K562 (cell line): ENCODE measurements around the gene DOP1B. TPM values are rescaled to one million over a fixed set of nuclear protein-coding genes. Genes with fewer than 3 reads are reported as not detected.

ENCODE experiments used
- ATAC-seq: fragments of 200-7000 bp; cut with Tn5 transposase; 3 replicates; pipeline ENCODE4 v1.9.1; 2020; ENCODE audit warnings: moderate library complexity
- Bru-seq: library from RNA; stranded (reverse); fragments of 400-500 nt; gene quantifications from one replicate; lab custom pipeline; 2021; lab: Mats Ljungman, UMichigan
- BruChase-seq, 2 experiments: library from RNA; stranded (reverse); fragments of 400-500 nt; gene quantifications; one replicate each; lab custom pipeline; 2021; lab: Mats Ljungman, UMichigan
- BruUV-seq: library from RNA; stranded (reverse); fragments of 400-500 nt; replicated peaks from 2 replicates; lab custom pipeline; 2021; lab: Mats Ljungman, UMichigan
- CTCF ChIA-PET: fragments of 300-600 bp; formaldehyde crosslinking; extraction: SDS; loops from one replicate; lab custom pipeline; 2021; ENCODE audit warnings: low intra/inter-chr PET ratio; lab: Yijun Ruan, JAX
- POLR2A ChIA-PET: fragments of 300-600, 350-650 bp; sonication (Branson Sonifier 250); formaldehyde crosslinking; extraction: SDS; loops from one replicate; lab custom pipeline; 2021; ENCODE audit warnings: antibody characterized with exemption, inconsistent platforms; lab: Yijun Ruan, JAX
- DNase-seq, 4 experiments: peaks; one replicate each; pipeline versions ENCODE4 v3.0.0 to v3.0.0-alpha.2; 2011 to 2018; ENCODE audit warnings: low spot score in 3 of 4, mixed read lengths in 3 of 4; ENCODE audit errors: extremely low read depth in 1 of 4
- FAIRE-seq: peaks from 2 replicates; lab custom pipeline; 2011; peaks lifted over from hg19 to GRCh38; lab: Jason Lieb, UNC
- H2AFZ ChIP-seq: 2 replicates; pipeline ENCODE4 v1.6.0; 2011; ENCODE audit warnings: low read depth, low read length, control low read depth, inconsistent platforms
- H3K27ac ChIP-seq: fragments of 200-600 bp; 3 replicates; pipeline ENCODE4 v1.8.0; 2011; ENCODE audit warnings: low read depth, mild to moderate bottlenecking, control low read depth, inconsistent platforms, low read length, moderate library complexity, mixed read lengths; ENCODE audit errors: extremely low read depth
- H3K27me3 ChIP-seq, 2 experiments: fragments of 300-600 bp in 1 of 2; 2 replicates in 1 of 2; 3 replicates in 1 of 2; pipeline versions ENCODE4 v1.6.0 to v1.8.0; 2011; ENCODE audit warnings: inconsistent platforms in 2 of 2, low read length in 2 of 2, mild to moderate bottlenecking in 1 of 2, mixed read lengths in 1 of 2, moderate library complexity in 1 of 2; ENCODE audit not compliant: control insufficient read depth in 2 of 2, insufficient read depth in 2 of 2
- H3K36me3 ChIP-seq: fragments of 300-600 bp; 3 replicates; pipeline ENCODE4 v1.8.0; 2011; ENCODE audit warnings: mild to moderate bottlenecking, low read length, inconsistent platforms; ENCODE audit not compliant: control insufficient read depth, insufficient read depth
- H3K4me1 ChIP-seq, 2 experiments: fragments of 200-600 bp in 1 of 2; replicated peaks in 1 of 2; 2 replicates in 1 of 2; 3 replicates in 1 of 2; pipeline versions ENCODE4 v1.5.1 to v1.8.0; 2011; ENCODE audit warnings: inconsistent platforms in 2 of 2, low read length in 2 of 2, mild to moderate bottlenecking in 1 of 2, mixed read lengths in 1 of 2, moderate library complexity in 1 of 2; ENCODE audit not compliant: control insufficient read depth in 2 of 2, insufficient read depth in 2 of 2
- H3K4me2 ChIP-seq: 2 replicates; pipeline ENCODE4 v1.6.1; 2011; ENCODE audit warnings: low read length, control low read depth, inconsistent platforms, mixed read lengths; ENCODE audit not compliant: insufficient read depth
- H3K4me3 ChIP-seq: fragments of 200-600 bp; sonication (generic), shearing (Covaris generic); 2 replicates; pipeline ENCODE4 v1.5.1; 2016; ENCODE audit warnings: control low read depth, inconsistent platforms
- H3K79me2 ChIP-seq: fragments of 200-600 bp; 3 replicates; pipeline ENCODE4 v1.8.0; 2011; ENCODE audit warnings: low read length, inconsistent platforms; ENCODE audit not compliant: control insufficient read depth, insufficient read depth
- H3K9ac ChIP-seq, 2 experiments: 2 replicates each; pipeline versions ENCODE4 v1.6.0 to v1.6.1; 2011; ENCODE audit warnings: low read depth in 2 of 2, low read length in 2 of 2, control low read depth in 1 of 2, inconsistent platforms in 1 of 2, mild to moderate bottlenecking in 1 of 2, mixed read lengths in 1 of 2; ENCODE audit not compliant: insufficient read depth in 1 of 2
- H3K9me1 ChIP-seq: one replicate; pipeline ENCODE4 v1.6.0; 2011; ENCODE audit warnings: inconsistent platforms, mild to moderate bottlenecking, low read length, moderate library complexity; ENCODE audit not compliant: control insufficient read depth, insufficient read depth
- H3K9me3 ChIP-seq: replicated peaks from 2 replicates; pipeline ENCODE4 v1.5.1; 2011; ENCODE audit warnings: low read depth, low read length, inconsistent platforms; ENCODE audit not compliant: control insufficient read depth, insufficient read depth
- H4K20me1 ChIP-seq: replicated peaks from 2 replicates; pipeline ENCODE4 v1.6.1; 2011; ENCODE audit warnings: low read length, inconsistent platforms, mixed read lengths; ENCODE audit not compliant: control insufficient read depth, insufficient read depth
- EP400 ChIP-seq: fragments of 450-650 bp; IDR thresholded peaks from 2 replicates; pipeline ENCODE4 v1.6.1; 2017; ENCODE audit warnings: antibody characterized with exemption, mild to moderate bottlenecking, moderate library complexity
- NR2C2 ChIP-seq, 2 experiments: fragments of 200-800 bp in 1 of 2; sonication (Bioruptor generic) in 1 of 2; sonication (generic) in 1 of 2; formaldehyde crosslinking in 1 of 2; IDR thresholded peaks; 2 replicates each; pipeline versions ENCODE4 v1.6.1 to v1.8.0; 2016 to 2022; ENCODE audit warnings: mild to moderate bottlenecking in 1 of 2, missing compliant biosample characterization in 1 of 2, missing genetic modification characterization in 1 of 2, missing genetic modification reagents in 1 of 2
- PHB ChIP-seq: fragments of 250-450 bp; sonication (Bioruptor Pico); IDR thresholded peaks from 2 replicates; pipeline ENCODE4 v1.5.0; 2021
- POLR2A ChIP-seq: fragments of 450-650 bp; conservative IDR thresholded peaks from 2 replicates; pipeline ENCODE4 v1.6.1; 2016
- ZBTB1 ChIP-seq: sonication (generic); formaldehyde crosslinking; IDR thresholded peaks from 2 replicates; pipeline ENCODE4 v1.8.1; 2023; ENCODE audit warnings: missing genetic modification reagents, low read depth, mild to moderate bottlenecking, borderline replicate concordance
- WGBS: fragments of 100-300 bp; shearing (Covaris generic); methylation state at CpG from one replicate; pipeline ENCODE4 v1.1.6; 2016; ENCODE audit warnings: low coverage, mixed read lengths; ENCODE audit not compliant: insufficient coverage; ENCODE audit errors: missing lambda C conversion rate; 5-methylcytosine and 5-hydroxymethylcytosine counted together
- in situ Hi-C: fragments of 300-500 bp; cut with MboI; formaldehyde crosslinking; loops from 4 replicates; pipeline ENCODE4 v1.15.0; 2018; ENCODE audit warnings: inconsistent platforms, mixed read lengths
- intact Hi-C: fragments of 100-400 bp; cut with micrococcal nuclease; formaldehyde crosslinking; loops from 2 replicates; pipeline ENCODE4 v1.14.2; 2022
- long read RNA-seq, 3 experiments: library from polyadenylated mRNA in 2 of 3; library from RNA in 1 of 3; unstranded in 2 of 3; stranded (forward) in 1 of 3; transcript quantifications; one replicate each; pipeline ENCODE4 v2.0.0, GENCODE V29; 2019 to 2022
- polyA minus RNA-seq, 3 experiments: library from RNA; depleted of rRNA, polyadenylated mRNA; stranded (reverse); fragments of >200 nt; gene quantifications; 2 replicates each; pipeline ENCODE4 v1.2.3, GENCODE V29; 2011
- polyA plus RNA-seq, 8 experiments: library from polyadenylated mRNA; depleted of rRNA in 4 of 8; stranded (reverse) in 5 of 8; unstranded in 3 of 8; fragments of >200 nt; fragmentation: Nextera tagmentation in 2 of 8; fragmentation: Illumina TruSeq in 1 of 8; extraction: Ambion mirVana in 2 of 8; extraction: Trizol in 1 of 8; gene quantifications; 2 replicates each; pipeline versions ENCODE4 v1.2.1 to v1.2.3, GENCODE V29; 2011 to 2014; ENCODE audit warnings: inconsistent platforms in 1 of 8, missing spikeins in 1 of 8
- total RNA-seq, 7 experiments: library from RNA; depleted of rRNA in 6 of 7; stranded (reverse); fragments of >200 nt in 6 of 7; fragmentation: Illumina TruSeq in 2 of 7; extraction: Trizol in 2 of 7; gene quantifications; 2 replicates each; pipeline versions ENCODE4 v1.2.1 to v1.2.3, GENCODE V29; 2011 to 2021; ENCODE audit warnings: low replicate concordance in 1 of 7
- TF ChIP-seq, protein P1 (sequence below): fragments of 250-450 bp; sonication (Bioruptor Pico); IDR thresholded peaks from 2 replicates; pipeline ENCODE4 v1.8.0; 2022; ENCODE audit warnings: moderate library complexity, mild to moderate bottlenecking, inconsistent platforms
- TF ChIP-seq, protein P2 (sequence below): fragments of 450-650 bp; IDR thresholded peaks from one replicate; pipeline ENCODE4 v1.6.1; 2018; ENCODE audit warnings: mild to moderate bottlenecking, moderate library complexity; ENCODE audit not compliant: partially characterized antibody

The DOP1B gene, protein sequence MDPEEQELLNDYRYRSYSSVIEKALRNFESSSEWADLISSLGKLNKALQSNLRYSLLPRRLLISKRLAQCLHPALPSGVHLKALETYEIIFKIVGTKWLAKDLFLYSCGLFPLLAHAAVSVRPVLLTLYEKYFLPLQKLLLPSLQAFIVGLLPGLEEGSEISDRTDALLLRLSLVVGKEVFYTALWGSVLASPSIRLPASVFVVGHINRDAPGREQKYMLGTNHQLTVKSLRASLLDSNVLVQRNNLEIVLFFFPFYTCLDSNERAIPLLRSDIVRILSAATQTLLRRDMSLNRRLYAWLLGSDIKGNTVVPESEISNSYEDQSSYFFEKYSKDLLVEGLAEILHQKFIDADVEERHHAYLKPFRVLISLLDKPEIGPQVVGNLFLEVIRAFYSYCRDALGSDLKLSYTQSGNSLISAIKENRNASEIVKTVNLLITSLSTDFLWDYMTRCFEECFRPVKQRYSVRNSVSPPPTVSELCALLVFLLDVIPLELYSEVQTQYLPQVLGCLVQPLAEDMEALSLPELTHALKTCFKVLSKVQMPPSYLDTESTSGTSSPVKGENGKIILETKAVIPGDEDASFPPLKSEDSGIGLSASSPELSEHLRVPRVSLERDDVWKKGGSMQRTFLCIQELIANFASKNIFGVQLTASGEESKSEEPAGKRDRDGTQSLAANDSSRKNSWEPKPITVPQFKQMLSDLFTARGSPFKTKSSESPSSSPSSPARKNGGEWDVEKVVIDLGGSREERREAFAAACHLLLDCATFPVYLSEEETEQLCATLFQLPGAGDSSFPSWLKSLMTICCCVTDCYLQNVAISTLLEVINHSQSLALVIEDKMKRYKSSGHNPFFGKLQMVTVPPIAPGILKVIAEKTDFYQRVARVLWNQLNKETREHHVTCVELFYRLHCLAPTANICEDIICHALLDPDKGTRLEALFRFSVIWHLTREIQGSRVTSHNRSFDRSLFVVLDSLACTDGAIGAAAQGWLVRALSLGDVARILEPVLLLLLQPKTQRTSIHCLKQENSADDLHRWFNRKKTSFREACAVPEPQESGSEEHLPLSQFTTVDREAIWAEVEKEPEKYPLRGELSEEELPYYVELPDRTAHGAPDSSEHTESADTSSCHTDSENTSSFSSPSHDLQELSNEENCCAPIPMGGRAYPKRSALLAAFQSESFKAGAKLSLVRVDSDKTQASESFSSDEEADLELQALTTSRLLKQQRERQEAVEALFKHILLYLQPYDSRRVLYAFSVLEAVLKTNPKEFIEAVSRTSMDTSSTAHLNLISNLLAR (N-terminal part only)
- 1.3 and 1.7 TPM in 2 replicates for total RNA-seq (2011; cell fraction: chromatin; rRNA removed; ENCODE audit: low replicate concordance)
- 1.2 and 1.8 TPM in 2 replicates for total RNA-seq (2011; cell fraction: nucleolus; rRNA removed)
- 1.2 and 2.0 TPM in 2 replicates for total RNA-seq (2011; cell fraction: nucleoplasm; rRNA removed)
- total RNA-seq (2014; rRNA removed) (0.32 and 0.41 TPM in 2 replicates), total RNA-seq (2014; rRNA removed; fragmentation: Illumina TruSeq; extraction: Trizol) (1.2 and 1.4 TPM in 2 replicates), total RNA-seq (2015; rRNA removed; fragmentation: Illumina TruSeq; extraction: Trizol) (0.58 and 0.79 TPM in 2 replicates), total RNA-seq (2021) (1.8 and 2.2 TPM in 2 replicates), polyA plus RNA-seq (2011; rRNA removed) (0.75 and 1.1 TPM in 2 replicates), polyA plus RNA-seq (2014; fragmentation: Illumina TruSeq; extraction: Trizol) (0.64 and 0.68 TPM in 2 replicates), polyA plus RNA-seq (2014; fragmentation: Nextera tagmentation; extraction: Ambion mirVana) (under 1 TPM; 0.04 to 0.06 TPM), polyA plus RNA-seq (2014; rRNA removed) (0.45 and 0.76 TPM in 2 replicates), polyA minus RNA-seq (2011; rRNA and poly(A)+ RNA removed) (0.28 and 2.0 TPM in 2 replicates), Bru-seq, nascent RNA (percentile 32 among the genes with signal in this experiment), BruChase-seq, experiment 1, labeled RNA remaining after a 2-hour chase (percentile 34 among the genes with signal in this experiment), BruChase-seq, experiment 2, labeled RNA remaining after a 6-hour chase (percentile 29 among the genes with signal in this experiment)
- polyA plus RNA-seq (2011; cell fraction: cytosol; rRNA removed), result 0.58 and 1.6 TPM in 2 replicates
- 0.65 and 2.5 TPM in 2 replicates for polyA plus RNA-seq (2011; cell fraction: nucleus; rRNA removed)
- polyA plus RNA-seq (2012), result 1.0 and 2.3 TPM in 2 replicates
- 0.67 and 2.3 TPM in 2 replicates for polyA minus RNA-seq (2011; cell fraction: cytosol; rRNA and poly(A)+ RNA removed)
- 0.94 and 3.0 TPM in 2 replicates for polyA minus RNA-seq (2011; cell fraction: nucleus; rRNA and poly(A)+ RNA removed)
- long read RNA-seq, experiment 1, partial matches to known transcripts, result 1 of 6 reads
- long read RNA-seq, experiment 1, other reads (novel, unspliced or antisense), result 5 of 6 reads
- long read RNA-seq, experiment 2, partial matches to known transcripts, result 1 of 1 reads
- long read RNA-seq, experiment 2, other reads (novel, unspliced or antisense), result 0 of 1 reads
- long read RNA-seq, experiment 3, result 0 reads

DNA sequence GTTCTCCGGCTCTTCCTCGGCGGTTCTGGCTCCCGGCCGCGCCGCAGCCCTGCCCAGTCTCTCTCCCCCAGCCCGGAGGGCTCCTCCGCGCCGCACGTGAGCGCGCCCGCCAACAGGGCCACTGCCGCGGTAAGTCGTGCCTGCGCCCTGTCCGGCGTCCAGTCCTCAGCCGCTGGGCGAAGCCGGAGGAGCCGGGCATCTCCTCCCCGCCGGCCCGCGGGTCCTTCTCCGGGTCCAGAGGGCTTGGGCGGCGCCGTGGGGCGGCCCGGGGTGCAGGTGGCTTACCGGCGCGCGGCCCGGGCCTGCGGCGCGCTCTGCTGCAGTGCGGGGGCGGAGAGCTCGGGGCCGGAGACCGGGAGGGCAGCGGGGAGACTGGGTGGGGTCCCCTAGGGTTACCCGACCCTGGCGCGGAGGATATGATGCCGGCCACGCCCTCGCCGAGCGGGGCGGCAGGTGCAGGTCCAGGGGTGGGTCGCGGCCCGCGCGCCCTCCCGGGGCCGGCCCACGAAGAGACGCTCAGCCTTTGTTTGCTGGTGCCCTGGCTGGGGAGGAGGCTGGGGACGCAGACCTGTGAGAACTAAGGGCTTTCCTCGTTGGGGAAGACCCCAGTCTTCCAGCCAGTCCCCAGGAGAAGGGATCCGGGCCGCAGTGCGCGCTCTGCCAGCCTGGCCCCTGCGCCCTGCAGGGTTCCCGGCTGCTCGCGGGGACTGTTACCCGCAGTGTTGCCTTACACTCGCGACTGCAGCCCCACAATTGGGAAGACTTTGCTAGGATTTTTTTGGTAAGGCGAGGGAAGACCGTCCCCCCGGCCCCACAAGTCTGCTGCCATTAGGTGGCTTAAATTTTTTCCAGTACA is at the start of gene DOP1B:
Gene DOP1B, plus strand, starts transcription at position 10 of the 856 bp plus-strand sequence. CDS start 7,910 bp downstream, outside the sequence.
- H2AFZ ChIP-seq, result peak within 1 kb of the TSS; percentile 95
- peaks cover 11 to 19% of the 10 kb centered on the region in 2 experiments; a peak in 4 of 5 replicates for H3K4me1 ChIP-seq
- ChIA-PET POLR2A (no interaction called here), CTCF (no interaction called here)
- intact Hi-C loops, result loop anchor here (1.0 kb wide), 1 partner anchor 164 kb away; no protein-coding TSS in a partner anchor
- in situ Hi-C loops, result no loop called here
- H3K4me2 ChIP-seq, result peak within 1 kb of the TSS; percentile 82
- H4K20me1 ChIP-seq, result no peaks in the 10 kb centered on the region
- H3K27me3 ChIP-seq, result peaks cover 6 to 33% of the 10 kb centered on the region in 2 experiments; a peak in 4 of 5 replicates
- no peaks in the 10 kb centered on the region for H3K36me3 ChIP-seq
- DNase-seq (peak in 3 of 4 experiments; percentile 53 to 80 (median 80)), FAIRE-seq (no peak), ATAC-seq (peak; percentile 58)
- peak within 1 kb of the TSS; percentile 48 to 95; a peak in 3 of 4 replicates for H3K9ac ChIP-seq
- H3K9me1 ChIP-seq, result no peaks in the 10 kb centered on the region
- H3K9me3 ChIP-seq, result no peaks in the 10 kb centered on the region
- no TSS peak for BruUV-seq
- H3K79me2 ChIP-seq, result no peaks in the 10 kb centered on the region
- peak within 1 kb of the TSS; percentile 76 for H3K4me3 ChIP-seq
- H3K27ac ChIP-seq, result peak within 1 kb of the TSS; percentile 49; the same call in 1 of the 3 replicates
- 5% methylated on average over 58 of the region's 83 CpGs for WGBS
- TF ChIP-seq NR2C2 (CRISPR knock-in tag; IDR thresholded peaks at IDR 0.05), result no peak
- no peak for TF ChIP-seq NR2C2 (tag; IDR thresholded peaks at IDR 0.05)
- TF ChIP-seq ZBTB1, result peak; percentile 78
- TF ChIP-seq PHB, result 0 out of 2 replicates have a peak, but pooled peaks have one; percentile 12
- peak; percentile 36; the same call in 1 of the 2 replicates for TF ChIP-seq POLR2A
- TF ChIP-seq EP400, result no peak
- TF ChIP-seq, protein P1, sequence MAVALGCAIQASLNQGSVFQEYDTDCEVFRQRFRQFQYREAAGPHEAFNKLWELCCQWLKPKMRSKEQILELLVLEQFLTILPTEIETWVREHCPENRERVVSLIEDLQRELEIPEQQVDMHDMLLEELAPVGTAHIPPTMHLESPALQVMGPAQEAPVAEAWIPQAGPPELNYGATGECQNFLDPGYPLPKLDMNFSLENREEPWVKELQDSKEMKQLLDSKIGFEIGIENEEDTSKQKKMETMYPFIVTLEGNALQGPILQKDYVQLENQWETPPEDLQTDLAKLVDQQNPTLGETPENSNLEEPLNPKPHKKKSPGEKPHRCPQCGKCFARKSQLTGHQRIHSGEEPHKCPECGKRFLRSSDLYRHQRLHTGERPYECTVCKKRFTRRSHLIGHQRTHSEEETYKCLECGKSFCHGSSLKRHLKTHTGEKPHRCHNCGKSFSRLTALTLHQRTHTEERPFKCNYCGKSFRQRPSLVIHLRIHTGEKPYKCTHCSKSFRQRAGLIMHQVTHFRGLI (CRISPR knock-in tag), result no peak
- TF ChIP-seq, protein P2, sequence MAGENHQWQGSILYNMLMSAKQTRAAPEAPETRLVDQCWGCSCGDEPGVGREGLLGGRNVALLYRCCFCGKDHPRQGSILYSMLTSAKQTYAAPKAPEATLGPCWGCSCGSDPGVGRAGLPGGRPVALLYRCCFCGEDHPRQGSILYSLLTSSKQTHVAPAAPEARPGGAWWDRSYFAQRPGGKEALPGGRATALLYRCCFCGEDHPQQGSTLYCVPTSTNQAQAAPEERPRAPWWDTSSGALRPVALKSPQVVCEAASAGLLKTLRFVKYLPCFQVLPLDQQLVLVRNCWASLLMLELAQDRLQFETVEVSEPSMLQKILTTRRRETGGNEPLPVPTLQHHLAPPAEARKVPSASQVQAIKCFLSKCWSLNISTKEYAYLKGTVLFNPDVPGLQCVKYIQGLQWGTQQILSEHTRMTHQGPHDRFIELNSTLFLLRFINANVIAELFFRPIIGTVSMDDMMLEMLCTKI, result no peak
